ENCODE results near the gene POLR3E. TPM values are rescaled to one million over a fixed set of nuclear protein-coding genes. Genes with fewer than 3 reads are reported as not detected.

POLR3E gene, protein sequence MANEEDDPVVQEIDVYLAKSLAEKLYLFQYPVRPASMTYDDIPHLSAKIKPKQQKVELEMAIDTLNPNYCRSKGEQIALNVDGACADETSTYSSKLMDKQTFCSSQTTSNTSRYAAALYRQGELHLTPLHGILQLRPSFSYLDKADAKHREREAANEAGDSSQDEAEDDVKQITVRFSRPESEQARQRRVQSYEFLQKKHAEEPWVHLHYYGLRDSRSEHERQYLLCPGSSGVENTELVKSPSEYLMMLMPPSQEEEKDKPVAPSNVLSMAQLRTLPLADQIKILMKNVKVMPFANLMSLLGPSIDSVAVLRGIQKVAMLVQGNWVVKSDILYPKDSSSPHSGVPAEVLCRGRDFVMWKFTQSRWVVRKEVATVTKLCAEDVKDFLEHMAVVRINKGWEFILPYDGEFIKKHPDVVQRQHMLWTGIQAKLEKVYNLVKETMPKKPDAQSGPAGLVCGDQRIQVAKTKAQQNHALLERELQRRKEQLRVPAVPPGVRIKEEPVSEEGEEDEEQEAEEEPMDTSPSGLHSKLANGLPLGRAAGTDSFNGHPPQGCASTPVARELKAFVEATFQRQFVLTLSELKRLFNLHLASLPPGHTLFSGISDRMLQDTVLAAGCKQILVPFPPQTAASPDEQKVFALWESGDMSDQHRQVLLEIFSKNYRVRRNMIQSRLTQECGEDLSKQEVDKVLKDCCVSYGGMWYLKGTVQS
- total RNA-seq = 36.6 TPM
- long read RNA-seq, transcript POLR3E-201 (21 exons, 3,697 nt) = major isoform, 7 of 24 reads
- long read RNA-seq, partial matches to known transcripts = 12 of 24 reads
- long read RNA-seq, other reads (novel, unspliced or antisense) = 5 of 24 reads

DNA sequence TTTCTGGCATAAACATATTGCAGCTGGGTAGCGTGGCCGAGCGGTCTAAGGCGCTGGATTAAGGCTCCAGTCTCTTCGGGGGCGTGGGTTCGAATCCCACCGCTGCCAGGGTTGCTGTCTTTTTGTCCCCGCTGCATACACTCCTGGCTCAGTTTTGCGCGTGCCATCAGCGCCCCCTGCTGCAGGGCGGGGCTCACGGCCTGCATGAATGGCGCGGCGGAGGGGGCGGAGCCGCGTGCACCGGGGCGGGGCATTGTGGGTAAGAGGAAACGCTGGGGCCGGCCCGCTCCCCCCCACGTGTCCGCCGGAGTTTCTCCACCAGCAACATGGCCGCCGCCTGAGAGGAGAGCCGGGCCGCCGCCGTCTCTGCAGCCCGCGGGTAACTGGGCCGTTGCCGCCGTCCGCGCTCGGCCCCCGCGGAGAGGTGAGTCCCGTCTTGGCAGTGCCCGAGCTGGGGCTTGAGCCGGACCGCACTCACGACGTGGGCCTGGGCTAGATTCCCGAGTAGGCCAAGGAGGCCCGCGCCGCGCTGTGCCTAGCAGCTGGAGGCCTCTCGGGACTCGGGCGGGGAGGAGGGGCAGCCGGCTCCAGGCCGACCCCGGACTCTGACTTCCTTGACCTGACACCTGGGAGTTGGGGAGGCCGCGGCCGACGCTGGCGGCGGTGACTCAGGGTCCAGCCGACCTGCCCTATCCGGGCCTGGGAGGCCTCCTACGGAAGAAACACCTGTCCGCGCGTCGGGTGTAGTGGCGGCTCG is at the start of gene POLR3E:
Gene POLR3E (plus strand): TSS at position 296 of the 757 bp plus-strand sequence. CDS start 5,560 bp downstream, outside the sequence.
- TF ChIP-seq, protein P1, sequence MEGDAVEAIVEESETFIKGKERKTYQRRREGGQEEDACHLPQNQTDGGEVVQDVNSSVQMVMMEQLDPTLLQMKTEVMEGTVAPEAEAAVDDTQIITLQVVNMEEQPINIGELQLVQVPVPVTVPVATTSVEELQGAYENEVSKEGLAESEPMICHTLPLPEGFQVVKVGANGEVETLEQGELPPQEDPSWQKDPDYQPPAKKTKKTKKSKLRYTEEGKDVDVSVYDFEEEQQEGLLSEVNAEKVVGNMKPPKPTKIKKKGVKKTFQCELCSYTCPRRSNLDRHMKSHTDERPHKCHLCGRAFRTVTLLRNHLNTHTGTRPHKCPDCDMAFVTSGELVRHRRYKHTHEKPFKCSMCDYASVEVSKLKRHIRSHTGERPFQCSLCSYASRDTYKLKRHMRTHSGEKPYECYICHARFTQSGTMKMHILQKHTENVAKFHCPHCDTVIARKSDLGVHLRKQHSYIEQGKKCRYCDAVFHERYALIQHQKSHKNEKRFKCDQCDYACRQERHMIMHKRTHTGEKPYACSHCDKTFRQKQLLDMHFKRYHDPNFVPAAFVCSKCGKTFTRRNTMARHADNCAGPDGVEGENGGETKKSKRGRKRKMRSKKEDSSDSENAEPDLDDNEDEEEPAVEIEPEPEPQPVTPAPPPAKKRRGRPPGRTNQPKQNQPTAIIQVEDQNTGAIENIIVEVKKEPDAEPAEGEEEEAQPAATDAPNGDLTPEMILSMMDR (IDR thresholded peaks at IDR 0.05) = peak; percentile 93
- Histone ChIP-seq H3K4me1 (peaks cover 29% of the 10 kb centered on the region), H3K4me3 (peak within 1 kb of the TSS; percentile 95), H3K9me3 (no peaks in the 10 kb centered on the region), H3K36me3 (peaks cover 4% of the 10 kb centered on the region), H3K27ac (peak within 1 kb of the TSS; percentile 92), H3K27me3 (ENCODE audit: low read depth) (no peaks in the 10 kb centered on the region)
- intact Hi-C loops (cut with DNase I) = loop anchor here (5.0 kb wide), 1 partner anchor 100 kb away; no protein-coding TSS in a partner anchor
- ATAC-seq (peak; percentile 97 to 99), DNase-seq (peak; percentile 99)

DNA sequence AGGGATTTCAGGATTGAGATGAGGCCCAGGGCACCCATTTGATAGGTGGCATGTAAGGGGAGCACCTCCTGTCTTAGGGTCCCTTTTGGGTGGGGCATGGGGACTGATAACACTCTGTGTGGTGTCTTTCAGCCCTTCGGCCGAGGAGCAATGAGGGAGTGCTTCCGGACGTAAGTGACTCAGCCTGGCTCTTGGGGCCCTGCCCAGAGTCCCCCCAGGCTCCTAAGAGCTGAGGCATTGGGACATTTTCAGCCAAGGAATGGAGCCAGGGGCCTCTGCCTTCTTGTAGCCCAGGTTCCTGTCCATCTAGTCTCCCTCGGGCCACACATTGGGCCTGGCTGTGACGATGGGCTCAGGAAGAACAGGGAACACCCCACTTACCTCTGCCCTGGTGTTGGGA is 46.7 kb upstream of the POLR3E start:
- Histone ChIP-seq H3K9me3 (peaks cover 5% of the 10 kb centered on the region), H3K36me3 (peaks cover 94% of the 10 kb centered on the region), H3K4me1 (no peaks in the 10 kb centered on the region), H3K4me3 (no peak overlapping the region), H3K27ac (no peak overlapping the region), H3K27me3 (ENCODE audit: low read depth) (no peaks in the 10 kb centered on the region)
- TF ChIP-seq, protein P1 (IDR thresholded peaks at IDR 0.05) = no peak
- ATAC-seq (no peak), DNase-seq (no peak)
- intact Hi-C loops (cut with DNase I) = no loop called here

DNA sequence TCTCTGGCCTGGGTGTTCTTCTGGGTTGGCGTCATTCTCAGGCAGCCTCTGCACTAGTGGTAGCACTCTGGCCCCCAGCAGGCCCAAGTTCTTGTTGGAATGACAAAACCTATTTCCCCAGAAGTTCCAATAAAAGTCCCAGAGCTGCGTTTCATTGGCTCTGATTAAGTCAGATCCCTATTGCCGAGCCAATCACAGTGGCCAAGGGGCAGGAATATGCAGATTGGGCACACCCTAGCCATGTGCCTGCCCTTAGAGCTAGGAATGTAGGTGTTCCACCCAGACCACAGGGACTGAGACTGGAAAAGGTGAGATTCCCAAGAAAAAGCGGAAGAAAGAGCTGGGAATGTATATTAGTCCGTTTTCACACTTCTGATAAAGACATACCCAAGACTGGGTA is 44.9 kb upstream of the POLR3E start:
- Histone ChIP-seq H3K4me1 (no peaks in the 10 kb centered on the region), H3K9me3 (peaks cover 6% of the 10 kb centered on the region), H3K36me3 (peaks cover 99% of the 10 kb centered on the region), H3K27me3 (ENCODE audit: low read depth) (no peaks in the 10 kb centered on the region), H3K4me3 (no peak overlapping the region), H3K27ac (no peak overlapping the region)
- no peak for DNase-seq
- ATAC-seq = no peak
- intact Hi-C loops (cut with DNase I) = no loop called here
- TF ChIP-seq, protein P1 (IDR thresholded peaks at IDR 0.05) = no peak

DNA sequence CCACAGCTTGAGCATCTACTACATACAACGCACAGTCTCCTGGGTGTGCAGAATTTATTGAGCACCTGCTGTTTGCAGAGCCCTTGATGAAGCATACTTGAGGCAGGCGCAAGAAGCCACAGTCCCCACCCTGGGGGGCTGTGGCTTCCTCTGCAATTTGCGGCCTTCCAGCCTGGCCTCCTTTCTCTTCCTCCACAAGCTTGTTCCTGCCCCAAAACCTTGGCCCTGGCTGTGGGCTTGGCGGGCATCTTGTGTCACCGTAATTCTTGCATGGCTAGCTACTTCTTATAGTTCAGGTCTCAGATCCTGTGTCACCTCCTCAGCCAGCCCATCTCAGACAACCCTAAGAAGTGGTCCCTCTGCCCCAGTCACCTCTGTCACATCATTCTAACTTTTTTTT is 43.9 kb upstream of the POLR3E start:
- no peaks in the 10 kb centered on the region for H3K4me1 ChIP-seq
- no peak for ATAC-seq
- H3K9me3 ChIP-seq = peaks cover 6% of the 10 kb centered on the region
- H3K27me3 ChIP-seq (ENCODE audit: low read depth) = no peaks in the 10 kb centered on the region
- H3K36me3 ChIP-seq = peaks cover 99% of the 10 kb centered on the region
- no peak overlapping the region for H3K4me3 ChIP-seq
- H3K27ac ChIP-seq = no peak overlapping the region
- intact Hi-C loops (cut with DNase I) = no loop called here
- TF ChIP-seq, protein P1 (IDR thresholded peaks at IDR 0.05) = no peak
- DNase-seq = no peak

DNA sequence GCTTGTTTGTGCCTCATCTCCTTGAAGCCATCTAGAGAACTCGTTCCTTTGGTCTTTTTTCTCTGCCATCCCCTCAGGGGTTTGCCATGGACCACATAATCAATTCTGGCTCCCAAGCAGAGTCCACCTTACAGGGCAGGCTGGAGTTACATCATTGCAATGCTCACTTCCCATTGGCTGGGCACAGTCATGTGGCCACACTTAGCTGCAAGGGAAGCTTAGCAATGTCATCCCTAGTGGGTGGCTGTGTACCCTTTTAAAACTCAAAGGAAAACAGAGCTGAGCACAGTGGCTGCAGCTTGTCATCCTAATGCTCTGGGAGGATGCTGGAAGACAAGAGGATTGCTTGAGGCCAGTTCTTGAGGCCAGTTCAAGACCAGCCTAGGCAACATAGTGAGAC is 41.9 kb upstream of the POLR3E start:
- peaks cover 6% of the 10 kb centered on the region for H3K9me3 ChIP-seq
- ATAC-seq (no peak), DNase-seq (no peak)
- no peaks in the 10 kb centered on the region for H3K27me3 ChIP-seq (ENCODE audit: low read depth)
- no peak overlapping the region for H3K4me3 ChIP-seq
- H3K4me1 ChIP-seq = no peaks in the 10 kb centered on the region
- H3K36me3 ChIP-seq = peaks cover 100% of the 10 kb centered on the region
- intact Hi-C loops (cut with DNase I) = no loop called here
- H3K27ac ChIP-seq = no peak overlapping the region
- TF ChIP-seq, protein P1 (IDR thresholded peaks at IDR 0.05) = no peak
